ENCODE results near the gene SHROOM1. TPM values are rescaled to one million over a fixed set of nuclear protein-coding genes. Genes with fewer than 3 reads are reported as not detected.
"Not testable (repeated sequence)": the region's sequence is repeated elsewhere in the genome, so short reads cannot be mapped to it uniquely, and the experiment has no call there.

SHROOM1 gene
- total and polyA plus RNA-seq, 2 donors: 7.2 to 48.3 TPM

DNA sequence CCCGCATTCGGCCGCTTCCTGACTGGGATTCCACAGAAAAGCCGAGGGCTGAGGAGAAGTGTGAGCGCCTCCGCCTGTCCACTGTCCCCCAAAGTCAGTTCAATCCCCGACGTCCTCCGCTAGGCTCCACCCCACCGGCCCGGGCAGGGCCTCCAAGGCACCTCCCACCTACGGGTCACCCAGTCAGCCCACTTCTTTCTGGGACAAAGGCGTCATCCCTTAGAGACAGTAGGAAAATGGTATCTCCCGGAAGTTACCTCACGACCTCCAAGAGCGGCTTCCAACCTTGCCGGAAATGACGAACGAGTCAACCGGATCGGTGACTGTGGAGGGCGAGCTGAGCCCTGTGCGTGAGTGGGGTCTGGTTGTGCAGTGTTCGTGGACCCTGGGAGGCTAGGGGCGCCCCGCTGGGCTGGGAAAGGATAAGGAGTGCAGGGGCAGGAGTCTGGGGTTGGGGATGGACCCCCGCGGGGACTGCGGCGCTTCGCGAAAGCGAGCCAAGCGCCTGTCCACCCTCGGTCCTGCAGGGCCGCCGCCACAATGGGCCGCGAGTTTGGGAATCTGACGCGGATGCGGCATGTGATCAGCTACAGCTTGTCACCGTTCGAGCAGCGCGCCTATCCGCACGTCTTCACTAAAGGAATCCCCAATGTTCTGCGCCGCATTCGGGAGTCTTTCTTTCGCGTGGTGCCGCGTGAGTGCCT is 36.0 kb upstream of the SHROOM1 start, which contains the start of the genes GDF9 and UQCRQ:
GDF9 (minus strand) TSS at position 128 of the 704 bp plus-strand sequence. CDS start 1,936 bp downstream, outside the sequence.
UQCRQ (plus strand) TSS at position 301 of the 704 bp plus-strand sequence; CDS start at position 541, 240 bp downstream.
- Histone ChIP-seq H3K4me1 (ENCODE audit: insufficient read depth) (no peaks in the 10 kb centered on the region), H3K36me3 (ENCODE audit: insufficient read depth) (peaks cover 4% of the 10 kb centered on the region), H3K4me3 (ENCODE audit: low read depth, low read length) (peak within 1 kb of the TSS; percentile 74), H3K27ac (ENCODE audit: low read depth) (peak within 1 kb of the TSS; percentile 97)
- WGBS: under 1% methylated on average over 55 of the region's 55 CpGs
- peak; percentile 99 for DNase-seq (ENCODE audit: extremely low spot score)

DNA sequence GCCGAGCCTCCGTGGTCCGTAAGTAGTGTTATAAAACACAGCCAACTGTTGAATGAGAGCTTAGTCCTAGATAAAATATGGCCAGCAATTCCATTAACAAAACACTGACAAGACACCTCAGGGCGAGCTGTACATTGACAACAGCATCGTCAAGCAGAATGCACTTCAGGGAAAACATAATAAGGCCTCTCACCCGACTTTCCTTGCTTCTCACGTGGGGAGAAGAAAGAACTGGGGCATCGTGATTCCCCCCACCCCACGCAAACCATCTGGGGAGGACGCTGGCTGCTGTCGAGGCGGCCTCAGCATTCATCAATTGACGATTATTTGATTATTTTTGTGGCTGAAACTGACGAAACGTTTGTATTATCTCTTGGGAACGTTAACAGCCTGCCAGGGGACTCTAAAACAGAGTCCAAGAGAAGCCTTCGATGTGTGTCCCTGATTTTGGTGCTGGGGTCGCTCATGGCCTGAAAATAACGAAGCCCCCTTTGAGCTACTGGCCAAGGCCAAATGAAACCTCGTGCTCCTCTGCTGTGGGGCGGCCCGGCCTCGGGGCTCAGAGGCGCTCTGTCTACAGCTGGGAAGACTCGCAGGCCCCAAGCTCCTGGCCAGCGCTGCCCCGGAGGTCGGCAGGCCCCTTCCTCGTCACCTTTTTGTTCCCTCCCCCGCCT is 35.4 kb upstream of the SHROOM1 start:
- H3K36me3 ChIP-seq (ENCODE audit: insufficient read depth): peaks cover 4% of the 10 kb centered on the region
- H3K4me1 ChIP-seq (ENCODE audit: insufficient read depth): no peaks in the 10 kb centered on the region
- peak overlapping the region; percentile 97 for H3K27ac ChIP-seq (ENCODE audit: low read depth)
- peak overlapping the region; percentile 74 for H3K4me3 ChIP-seq (ENCODE audit: low read depth, low read length)
- no peak for DNase-seq (ENCODE audit: extremely low spot score)
- WGBS: 29% methylated on average over 30 of the region's 30 CpGs

DNA sequence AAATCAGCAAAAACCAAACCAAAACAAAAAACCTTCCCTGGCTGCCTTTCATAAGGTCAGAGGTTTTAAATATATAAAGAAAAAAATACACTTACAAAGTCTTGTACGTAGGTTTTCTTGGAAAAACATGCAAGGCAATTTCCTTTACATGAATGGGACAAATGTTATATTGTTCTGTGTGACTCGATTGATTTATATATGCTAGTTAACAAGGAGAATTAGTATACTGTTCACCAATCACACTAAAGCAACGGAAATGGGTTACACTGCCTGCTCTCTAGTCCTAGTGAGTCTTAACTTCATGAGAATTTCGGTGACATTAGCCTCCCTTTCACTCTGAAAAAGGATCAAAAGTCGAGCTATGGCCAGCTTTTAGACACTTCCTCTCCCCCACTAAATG is 30.3 kb upstream of the SHROOM1 start:
- Histone ChIP-seq H3K27ac (ENCODE audit: low read depth) (no peak overlapping the region), H3K4me1 (ENCODE audit: insufficient read depth) (no peaks in the 10 kb centered on the region), H3K36me3 (ENCODE audit: insufficient read depth) (no peaks in the 10 kb centered on the region), H3K4me3 (ENCODE audit: low read depth, low read length) (no peak overlapping the region)
- WGBS: 63% methylated on average over 5 of the region's 5 CpGs
- no peak for DNase-seq (ENCODE audit: extremely low spot score)

DNA sequence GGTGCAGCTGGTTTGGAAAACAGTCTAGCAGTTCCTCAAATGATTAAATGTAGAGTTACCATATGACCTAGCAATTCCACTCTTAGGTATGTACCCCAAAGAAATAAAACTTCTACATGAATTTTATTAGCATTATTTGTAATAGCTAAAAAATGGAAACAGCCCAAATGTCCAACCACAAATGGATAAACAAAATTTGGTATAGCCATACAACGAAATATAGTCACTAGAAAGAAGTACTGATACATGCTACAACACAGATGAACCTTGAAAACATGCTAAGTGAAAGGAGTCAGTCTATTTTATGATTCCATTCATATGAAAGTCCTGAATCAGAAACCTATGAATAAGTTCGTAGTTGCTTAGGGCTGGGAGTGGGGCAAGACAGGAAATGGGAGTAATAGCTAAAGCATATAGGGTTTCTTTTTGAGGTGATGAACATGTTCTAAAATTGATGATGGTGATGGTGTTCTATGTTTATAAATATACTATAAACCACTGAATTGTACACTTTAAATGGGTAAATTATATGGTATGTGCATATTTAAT is 29.5 kb upstream of the SHROOM1 start:
- WGBS: 77% methylated on average over 2 of the region's 2 CpGs
- H3K4me1 ChIP-seq (ENCODE audit: insufficient read depth): no peaks in the 10 kb centered on the region
- DNase-seq (ENCODE audit: extremely low spot score): no peak
- no peaks in the 10 kb centered on the region for H3K36me3 ChIP-seq (ENCODE audit: insufficient read depth)
- no peak overlapping the region for H3K4me3 ChIP-seq (ENCODE audit: low read depth, low read length)
- no peak overlapping the region for H3K27ac ChIP-seq (ENCODE audit: low read depth)

DNA sequence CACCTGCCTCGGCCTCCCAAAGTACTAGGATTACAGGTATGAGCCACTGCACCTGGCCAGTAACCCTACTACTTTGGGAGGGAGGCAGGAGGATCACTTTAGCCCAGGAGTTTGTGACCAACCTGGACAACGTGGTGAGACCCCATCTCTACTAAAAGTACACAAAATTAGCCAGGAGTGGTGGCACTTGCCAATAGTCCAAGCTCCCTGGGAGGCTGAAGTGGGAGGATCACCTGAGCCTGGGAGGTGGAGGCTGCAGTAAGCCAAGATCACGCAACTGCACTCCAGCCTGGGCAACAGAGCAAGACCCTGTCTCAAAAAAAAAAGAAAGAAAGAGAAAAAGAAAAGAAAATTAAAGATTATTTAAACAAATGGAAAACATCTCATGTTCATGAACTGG is 25.6 kb upstream of the SHROOM1 start:
- Histone ChIP-seq H3K36me3 (ENCODE audit: insufficient read depth) (no peaks in the 10 kb centered on the region), H3K4me1 (ENCODE audit: insufficient read depth) (no peaks in the 10 kb centered on the region), H3K4me3 (ENCODE audit: low read depth, low read length) (no peak overlapping the region), H3K27ac (ENCODE audit: low read depth) (no peak overlapping the region)
- no peak for DNase-seq (ENCODE audit: extremely low spot score)
- 89% methylated on average over 3 of the region's 3 CpGs for WGBS

DNA sequence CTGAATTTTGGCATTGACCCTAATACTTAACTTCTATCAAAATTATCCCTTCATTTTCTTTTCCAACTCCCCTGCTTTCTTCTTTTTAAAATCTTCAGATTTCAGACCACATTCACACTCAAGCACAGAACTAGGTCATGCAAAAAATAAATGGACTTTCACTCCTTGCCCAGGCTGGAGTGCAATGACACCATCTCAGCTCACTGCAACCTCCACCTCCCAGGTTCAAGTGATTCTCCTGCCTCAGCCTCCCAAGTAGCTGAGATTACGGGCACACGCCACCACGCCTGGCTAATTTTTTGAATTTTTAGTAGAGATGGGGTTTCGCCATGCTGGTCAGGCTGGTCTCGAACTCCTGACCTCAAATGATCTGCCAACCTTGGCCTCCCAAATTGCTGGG is 24.5 kb upstream of the SHROOM1 start:
- not testable (repeated sequence) for H3K4me1 ChIP-seq (ENCODE audit: insufficient read depth); H3K36me3 ChIP-seq (ENCODE audit: insufficient read depth); H3K27ac ChIP-seq (ENCODE audit: low read depth); DNase-seq (ENCODE audit: extremely low spot score); H3K4me3 ChIP-seq (ENCODE audit: low read depth, low read length)
- WGBS: 96% methylated on average over 5 of the region's 5 CpGs

DNA sequence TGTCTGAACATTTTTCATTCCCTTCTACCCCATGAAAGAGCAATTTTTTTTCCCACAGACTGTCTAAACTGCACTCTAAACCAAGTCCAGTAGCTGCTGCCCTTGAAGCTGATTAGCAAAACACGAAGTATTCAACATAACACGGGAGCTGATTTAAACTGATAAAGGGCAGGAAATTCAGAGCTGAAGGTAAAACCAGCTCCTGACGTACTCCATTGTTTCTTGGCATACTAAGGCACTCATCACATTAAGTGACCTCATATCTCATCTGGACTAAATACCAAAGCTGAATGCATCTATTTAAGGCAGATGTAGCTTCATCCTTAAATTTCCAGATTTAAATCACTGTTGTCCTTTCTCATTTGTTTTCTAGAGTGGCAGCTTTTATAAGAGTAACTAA is 23.9 kb upstream of the SHROOM1 start:
- WGBS: 19% methylated on average over 3 of the region's 3 CpGs

DNA sequence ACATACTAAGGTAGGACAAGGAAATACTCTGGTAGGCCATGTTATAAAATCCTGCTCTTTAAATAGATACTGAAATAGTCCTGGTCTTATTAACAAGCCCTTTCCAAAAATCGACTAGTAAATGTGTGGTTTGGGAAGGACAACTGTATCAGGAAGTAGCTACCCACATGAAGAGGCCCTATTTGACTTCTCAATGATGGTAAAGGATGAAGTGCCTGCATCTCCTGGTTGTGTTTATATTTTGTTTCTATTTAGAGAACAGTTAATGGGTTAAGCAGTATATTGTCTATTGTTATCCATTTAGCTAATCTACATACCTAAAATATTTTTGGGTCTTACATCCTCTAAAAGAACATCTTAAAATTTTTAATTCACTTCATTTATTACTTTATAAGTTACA is 23.3 kb upstream of the SHROOM1 start:
- no peak overlapping the region for H3K4me3 ChIP-seq (ENCODE audit: low read depth, low read length)
- no peak for DNase-seq (ENCODE audit: extremely low spot score)
- no peaks in the 10 kb centered on the region for H3K4me1 ChIP-seq (ENCODE audit: insufficient read depth)
- no peaks in the 10 kb centered on the region for H3K36me3 ChIP-seq (ENCODE audit: insufficient read depth)
- H3K27ac ChIP-seq (ENCODE audit: low read depth): no peak overlapping the region
- 38% methylated on average over 1 of the region's 1 CpG for WGBS

More for the DNA sequence above, 23.9 kb upstream of the SHROOM1 start:
- H3K4me3 ChIP-seq (ENCODE audit: low read depth, low read length): no peak overlapping the region
- H3K4me1 ChIP-seq (ENCODE audit: insufficient read depth): no peaks in the 10 kb centered on the region
- no peaks in the 10 kb centered on the region for H3K36me3 ChIP-seq (ENCODE audit: insufficient read depth)
- DNase-seq (ENCODE audit: extremely low spot score): no peak
- no peak overlapping the region for H3K27ac ChIP-seq (ENCODE audit: low read depth)

DNA sequence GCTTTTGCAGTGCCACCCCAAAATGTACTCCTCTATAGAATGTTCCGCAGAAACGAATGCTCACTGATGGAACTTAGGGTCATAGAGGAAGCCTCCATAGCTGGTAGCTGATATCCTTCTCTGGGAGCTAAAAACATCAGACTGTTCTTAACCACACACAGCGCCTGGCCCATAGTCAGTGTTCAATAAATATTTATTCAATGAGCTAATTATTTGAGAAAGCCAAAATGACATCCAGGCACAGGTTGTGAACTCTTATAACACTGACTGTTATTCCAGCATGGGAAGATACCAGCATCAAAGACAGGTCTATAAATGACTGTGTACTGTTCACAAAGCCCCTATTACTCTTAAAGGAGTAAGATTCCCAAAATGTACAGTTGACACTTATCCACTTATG is 22.9 kb upstream of the SHROOM1 start:
- WGBS: 77% methylated on average over 3 of the region's 3 CpGs
- H3K36me3 ChIP-seq (ENCODE audit: insufficient read depth): no peaks in the 10 kb centered on the region
- DNase-seq (ENCODE audit: extremely low spot score): no peak
- H3K4me3 ChIP-seq (ENCODE audit: low read depth, low read length): no peak overlapping the region
- no peaks in the 10 kb centered on the region for H3K4me1 ChIP-seq (ENCODE audit: insufficient read depth)
- no peak overlapping the region for H3K27ac ChIP-seq (ENCODE audit: low read depth)

DNA sequence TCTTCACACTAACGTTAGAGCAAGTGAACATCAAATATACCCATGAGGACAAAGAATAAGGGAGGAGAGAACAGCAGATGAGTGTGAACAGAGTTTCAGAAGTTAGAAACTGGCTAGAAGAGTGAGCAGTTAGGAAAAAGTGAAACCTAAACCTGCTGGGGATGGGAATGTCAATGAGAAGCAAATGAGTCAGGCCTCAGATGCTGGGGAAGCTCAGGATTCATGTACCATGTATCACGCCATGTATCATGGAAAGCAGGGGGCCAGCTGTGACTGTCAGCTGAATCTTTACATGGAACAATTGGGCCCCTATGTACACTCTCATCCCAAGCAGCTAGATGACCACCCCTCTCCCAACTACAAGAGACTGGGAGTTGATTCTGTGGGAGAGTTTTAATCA is 19.6 kb upstream of the SHROOM1 start:
- peak overlapping the region; percentile 29 for H3K27ac ChIP-seq (ENCODE audit: low read depth)
- no peak for DNase-seq (ENCODE audit: extremely low spot score)
- no peaks in the 10 kb centered on the region for H3K4me1 ChIP-seq (ENCODE audit: insufficient read depth)
- 74% methylated on average over 2 of the region's 2 CpGs for WGBS
- H3K36me3 ChIP-seq (ENCODE audit: insufficient read depth): no peaks in the 10 kb centered on the region
- no peak overlapping the region for H3K4me3 ChIP-seq (ENCODE audit: low read depth, low read length)

DNA sequence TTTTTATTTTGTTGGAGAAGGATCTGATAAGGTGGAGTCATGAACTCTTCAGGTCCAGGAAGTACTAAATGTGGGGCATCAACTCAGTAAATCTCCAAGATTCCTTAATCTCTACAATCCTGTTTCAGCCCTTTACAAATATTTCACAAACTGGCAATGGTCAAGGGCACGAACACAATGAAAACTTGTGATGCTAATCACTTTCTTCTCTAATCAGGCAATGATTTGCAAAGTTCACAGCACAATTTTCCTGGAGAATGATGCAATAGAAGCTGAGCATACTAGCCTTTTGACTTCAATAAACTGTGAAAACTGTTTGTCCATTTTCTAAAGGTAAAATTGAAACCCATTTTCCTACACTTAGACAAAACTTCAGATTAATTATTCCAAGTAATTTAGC is 18.9 kb upstream of the SHROOM1 start:
- Histone ChIP-seq H3K27ac (ENCODE audit: low read depth) (peak overlapping the region; percentile 50), H3K4me3 (ENCODE audit: low read depth, low read length) (no peak overlapping the region), H3K4me1 (ENCODE audit: insufficient read depth) (no peaks in the 10 kb centered on the region), H3K36me3 (ENCODE audit: insufficient read depth) (no peaks in the 10 kb centered on the region)
- no peak for DNase-seq (ENCODE audit: extremely low spot score)
- 39% methylated on average over 1 of the region's 1 CpG for WGBS

DNA sequence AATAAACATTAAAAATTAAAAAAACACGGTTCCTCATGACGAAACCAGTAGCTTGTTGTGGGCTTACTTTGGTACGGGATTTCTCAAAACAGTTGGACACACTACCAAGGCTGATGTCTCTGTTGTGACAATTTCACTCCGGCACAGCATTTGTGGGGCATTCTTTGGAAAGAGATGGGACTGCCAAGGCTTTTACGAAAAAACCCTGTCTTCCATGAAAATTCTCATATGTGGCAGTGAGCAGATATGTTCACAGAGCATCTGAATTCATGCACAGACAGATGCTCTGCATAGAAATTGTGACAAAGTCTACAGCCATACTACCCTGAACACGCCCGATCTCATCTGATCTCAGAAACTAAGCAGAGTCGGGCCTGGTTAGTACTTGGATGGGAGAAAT is 17.8 kb upstream of the SHROOM1 start:
- no peaks in the 10 kb centered on the region for H3K4me1 ChIP-seq (ENCODE audit: insufficient read depth)
- no peak overlapping the region for H3K4me3 ChIP-seq (ENCODE audit: low read depth, low read length)
- 91% methylated on average over 8 of the region's 8 CpGs for WGBS
- no peaks in the 10 kb centered on the region for H3K36me3 ChIP-seq (ENCODE audit: insufficient read depth)
- DNase-seq (ENCODE audit: extremely low spot score): no peak
- no peak overlapping the region for H3K27ac ChIP-seq (ENCODE audit: low read depth)

DNA sequence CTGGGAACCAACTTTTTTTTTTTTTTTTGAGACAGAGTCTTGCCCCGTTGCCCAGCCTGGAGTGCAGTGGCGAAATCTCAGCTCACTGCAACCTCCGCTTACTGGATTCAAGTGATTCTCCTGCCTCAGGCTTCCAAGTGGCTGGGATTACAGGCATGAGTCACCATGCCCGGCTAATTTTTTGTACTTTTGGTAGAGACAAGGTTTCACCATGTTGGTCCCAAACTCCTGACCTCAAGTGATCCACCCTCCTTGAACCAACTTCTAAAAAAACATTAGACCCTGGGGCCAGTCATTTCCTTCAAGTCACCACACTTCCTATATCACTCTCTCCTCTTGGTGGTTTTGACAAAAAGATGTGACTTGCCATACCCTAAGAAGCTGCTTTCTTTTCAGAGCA is 10.9 kb upstream of the SHROOM1 start:
- Histone ChIP-seq H3K4me1 (ENCODE audit: insufficient read depth) (peaks cover 2% of the 10 kb centered on the region), H3K36me3 (ENCODE audit: insufficient read depth) (no peaks in the 10 kb centered on the region), H3K4me3 (ENCODE audit: low read depth, low read length) (no peak overlapping the region), H3K27ac (ENCODE audit: low read depth) (no peak overlapping the region)
- no peak for DNase-seq (ENCODE audit: extremely low spot score)
- WGBS: 88% methylated on average over 4 of the region's 4 CpGs

DNA sequence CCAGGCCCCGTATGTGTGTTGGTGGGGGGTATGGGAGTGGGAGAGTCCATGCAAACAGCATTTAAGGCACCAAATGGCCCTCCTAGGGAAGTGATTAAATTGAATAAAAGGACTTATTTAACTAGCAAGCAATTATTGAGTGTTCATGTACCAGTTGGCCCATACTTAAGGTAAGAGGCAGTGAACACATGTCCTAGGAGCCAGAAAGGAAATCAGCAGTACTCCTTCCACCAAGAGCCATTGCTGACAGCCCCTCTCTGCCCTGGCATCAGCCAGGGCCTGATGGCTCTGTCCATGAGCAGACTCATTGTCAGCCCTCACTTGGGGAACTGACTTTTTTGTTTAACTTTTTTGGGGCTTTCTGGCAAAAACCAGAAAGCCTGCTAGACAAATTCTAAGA is 10.4 kb upstream of the SHROOM1 start:
- peak overlapping the region; percentile 68 for H3K27ac ChIP-seq (ENCODE audit: low read depth)
- H3K36me3 ChIP-seq (ENCODE audit: insufficient read depth): no peaks in the 10 kb centered on the region
- 58% methylated on average over 1 of the region's 1 CpG for WGBS
- DNase-seq (ENCODE audit: extremely low spot score): no peak
- H3K4me3 ChIP-seq (ENCODE audit: low read depth, low read length): no peak overlapping the region
- H3K4me1 ChIP-seq (ENCODE audit: insufficient read depth): peaks cover 2% of the 10 kb centered on the region

Data from urinary bladder (tissue), 4 donors.